DMS 273 treated with DMSO at 0.1 percent for 48 hours (cell line): ENCODE data around the gene FRK.

Experiments used
- DNase-seq: peaks from one replicate; lab custom pipeline; 2025; lab: John Stamatoyannopoulos, UW

Gene FRK

GRCh38 chr6:116035616-116036015, 25.1 kb downstream of the FRK start:
- no peak for DNase-seq

DNA sequence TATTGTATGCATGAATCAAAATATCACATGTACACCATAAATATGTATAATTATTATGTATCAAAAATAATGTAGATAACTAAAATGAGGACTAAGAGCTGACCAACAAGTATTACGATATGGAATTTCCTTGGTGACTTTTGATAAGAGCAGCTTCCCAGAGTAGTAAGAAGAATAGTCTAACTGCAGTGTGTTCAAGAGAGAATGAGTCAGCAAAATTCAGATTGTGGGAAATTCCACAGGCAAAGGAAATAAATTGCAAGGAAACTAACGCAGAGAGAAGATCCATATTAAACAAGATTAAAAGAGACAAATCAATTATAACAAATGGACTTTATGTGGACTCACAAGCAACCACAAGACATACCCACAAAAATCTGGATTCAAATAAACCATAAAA, 26.4 kb downstream of the FRK start:
- no peak for DNase-seq

DNA sequence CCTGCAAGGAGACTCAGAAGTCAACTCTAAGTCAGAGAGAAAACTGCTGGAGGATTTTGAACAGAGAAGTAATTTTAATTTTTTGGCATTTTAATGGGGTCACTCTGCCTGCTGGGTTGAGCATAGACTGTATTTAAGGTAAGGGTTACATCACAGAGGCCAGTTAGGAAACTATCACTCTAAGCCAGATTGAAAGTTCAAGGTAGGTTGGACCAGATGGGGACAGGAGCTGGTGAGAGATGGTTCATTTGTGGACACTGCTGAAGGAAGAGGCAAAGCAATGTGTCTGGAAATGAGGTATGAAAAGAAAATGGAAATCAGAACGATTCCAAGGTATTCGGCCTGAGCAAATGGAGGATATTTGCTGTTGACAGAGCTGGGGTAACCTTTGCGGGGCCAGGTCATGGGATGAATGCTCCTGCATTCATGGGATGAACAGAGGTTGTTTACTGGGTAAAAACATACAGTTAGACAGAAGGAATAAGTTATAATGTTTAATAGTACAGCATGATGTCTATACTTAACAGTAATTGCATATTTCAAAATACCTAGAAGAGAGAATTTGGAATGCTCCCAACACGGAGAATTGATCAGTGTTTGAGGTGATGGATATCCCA, 26.9 kb downstream of the FRK start:
- DNase-seq = no peak

- no peak for DNase-seq
Measured at GRCh38 chr6:116030770-116031169, 29.9 kb downstream of the FRK start.

- no peak for DNase-seq
Measured at GRCh38 chr6:116029535-116029934, 31.2 kb downstream of the FRK start.

GRCh38 chr6:116028233-116028632, 32.5 kb downstream of the FRK start:
- no peak for DNase-seq

- DNase-seq = no peak
Measured at GRCh38 chr6:116027801-116028200, 32.9 kb downstream of the FRK start.

DNA sequence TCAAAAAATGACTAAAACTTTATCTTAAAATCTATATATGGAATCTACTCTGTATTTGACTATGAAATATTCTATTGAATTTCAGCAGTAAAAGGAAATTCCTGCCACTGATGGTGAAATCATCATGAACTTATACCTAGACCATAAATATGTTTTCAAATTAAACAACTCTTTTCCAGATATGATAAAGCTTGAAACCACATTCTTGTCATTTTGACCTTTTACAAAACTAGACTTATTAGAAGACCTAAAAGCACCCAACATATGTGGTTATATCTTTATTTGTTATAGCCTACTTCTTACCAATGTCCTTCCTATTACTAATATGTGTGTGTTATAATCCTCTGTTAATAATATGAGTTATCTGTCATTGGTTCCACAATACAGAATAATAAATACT, 35.3 kb downstream of the FRK start:
- no peak for DNase-seq

- no peak for DNase-seq
Measured at GRCh38 chr6:116022841-116023445, 37.7 kb downstream of the FRK start.

DNA sequence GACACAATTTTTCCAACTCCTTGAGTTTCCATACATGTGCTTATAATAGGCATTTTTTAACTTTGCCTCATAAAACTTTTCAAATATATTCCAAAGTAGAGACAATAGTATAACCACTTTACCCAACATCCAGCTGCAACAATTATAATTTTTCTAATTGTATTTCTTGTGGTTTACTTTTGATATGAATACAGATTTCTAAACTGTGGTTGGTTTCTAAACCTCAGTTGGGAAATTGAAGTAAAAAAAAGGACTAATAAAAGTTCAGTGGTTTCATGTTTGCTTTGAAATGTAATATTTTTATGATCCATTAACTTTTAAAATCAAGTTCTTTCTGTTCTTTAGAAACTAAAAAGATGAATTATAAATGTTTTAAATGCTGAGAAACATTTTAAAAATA, 40.0 kb downstream of the FRK start:
- no peak for DNase-seq

DNA sequence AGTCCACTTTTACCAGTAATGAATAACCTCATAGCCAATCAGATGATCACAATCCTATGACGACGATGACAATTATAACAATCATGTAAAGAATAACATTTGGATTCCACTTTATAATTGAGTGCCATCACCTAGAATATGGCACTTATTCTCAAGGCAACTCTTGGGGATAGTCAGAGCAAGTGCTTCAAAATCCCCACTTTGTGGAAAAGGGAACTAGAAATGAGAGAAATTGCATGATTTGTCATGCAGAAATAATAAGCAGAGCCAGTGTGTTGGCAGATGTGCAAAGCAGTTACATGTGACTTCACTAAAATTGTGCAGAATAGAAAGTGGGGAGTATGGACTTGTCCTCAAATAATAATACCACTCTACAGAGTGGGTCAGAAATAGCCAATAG, 41.3 kb downstream of the FRK start:
- no peak for DNase-seq

- DNase-seq = no peak
Measured at GRCh38 chr6:116018976-116019375, 41.7 kb downstream of the FRK start.

GRCh38 chr6:116017546-116018295, 43.0 kb downstream of the FRK start:
- no peak for DNase-seq

DNA sequence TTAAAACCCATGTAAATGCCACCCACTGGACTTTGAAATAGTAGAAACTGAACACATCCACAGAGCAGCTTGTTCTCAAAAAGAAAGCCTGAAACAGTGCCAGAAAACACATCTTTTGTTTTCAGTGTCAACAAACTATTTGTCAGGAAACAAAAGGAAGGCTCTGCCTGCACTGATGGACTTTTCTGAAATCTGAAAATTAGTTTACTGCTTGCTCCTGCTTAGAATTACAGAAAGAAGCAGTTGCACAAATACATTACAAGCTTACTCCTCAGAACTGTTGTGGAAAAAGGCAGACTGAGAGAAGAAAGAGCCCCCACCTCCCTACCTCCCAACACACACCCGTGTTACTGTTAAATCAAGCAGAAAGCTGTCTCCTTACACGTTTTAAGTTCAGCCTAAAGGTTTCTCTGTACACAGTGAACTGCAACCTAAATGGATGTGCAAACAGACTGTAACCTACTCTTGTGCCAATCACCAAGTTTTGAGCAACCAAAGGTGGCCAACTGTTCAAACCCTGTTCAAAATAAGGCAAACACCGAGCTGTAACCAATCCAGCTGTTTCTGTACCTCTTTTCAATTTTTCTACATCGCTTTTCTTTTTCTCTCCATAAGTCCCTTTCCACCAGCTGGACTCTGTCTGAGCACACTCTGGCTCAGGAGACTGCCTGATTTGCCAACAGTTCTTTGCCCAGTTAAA, 43.7 kb downstream of the FRK start:
- DNase-seq = no peak

- DNase-seq = no peak
Measured at GRCh38 chr6:116015983-116016382, 44.7 kb downstream of the FRK start.

DNA sequence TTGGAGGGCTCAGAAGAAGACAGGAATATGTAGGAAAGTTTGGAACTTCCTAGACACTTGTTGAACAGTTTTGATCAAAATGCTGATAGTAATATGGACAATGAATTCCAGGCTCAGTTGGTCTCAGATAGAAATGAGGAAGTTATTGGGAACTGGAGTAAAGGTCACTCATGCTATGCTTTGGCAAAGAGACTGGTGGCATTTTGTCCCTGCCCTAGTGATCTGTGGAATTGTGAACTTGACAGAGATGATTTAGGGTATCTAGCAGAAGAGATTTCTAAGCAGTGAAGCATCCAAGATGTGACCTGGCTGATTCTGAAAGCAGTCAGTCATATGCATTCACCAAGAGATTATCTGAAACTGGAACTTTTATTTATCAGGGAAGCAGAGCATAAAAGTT, 45.1 kb downstream of the FRK start:
- no peak for DNase-seq

DNA sequence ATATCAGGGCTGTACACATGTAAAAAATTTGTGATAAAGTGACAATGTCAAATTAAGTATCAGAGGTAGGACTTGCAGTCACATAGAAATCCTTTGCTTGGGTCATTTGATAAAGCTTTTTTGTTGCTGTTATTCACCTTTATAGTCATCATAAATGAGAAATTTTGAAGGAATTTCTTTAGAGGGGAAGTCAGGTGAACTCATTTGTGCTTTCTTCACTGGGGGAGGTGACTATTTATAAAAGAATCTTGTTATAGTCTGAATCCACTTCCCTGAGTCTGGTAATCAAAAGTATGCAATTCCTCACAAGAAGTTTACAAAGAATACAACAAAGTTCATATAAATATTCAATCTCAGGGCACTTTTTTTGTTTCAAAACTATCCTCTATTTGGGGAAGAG, 47.7 kb downstream of the FRK start:
- DNase-seq = no peak

DNA sequence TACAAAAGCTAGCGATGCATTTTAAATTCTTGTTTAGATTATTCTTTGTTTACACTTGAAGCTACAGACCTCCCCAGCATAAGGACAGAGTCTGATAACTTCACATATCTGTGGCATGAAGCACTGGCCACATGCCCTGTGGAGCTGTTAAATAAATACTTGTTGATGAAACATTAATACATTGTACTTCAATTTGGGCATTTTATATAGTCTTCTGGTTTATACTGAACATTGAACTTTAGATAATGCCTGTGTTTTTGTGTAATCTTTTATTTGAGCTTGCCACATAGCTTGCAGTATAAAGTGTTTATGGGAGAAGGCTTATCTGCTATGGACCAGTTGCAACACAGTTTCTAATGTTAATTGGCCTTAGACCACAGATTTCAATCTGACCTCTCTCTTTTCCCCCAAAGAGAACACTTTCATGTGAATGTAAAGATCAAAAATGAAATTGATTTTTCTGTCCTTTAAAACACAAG, 48.2 kb downstream of the FRK start:
- DNase-seq = no peak

DNA sequence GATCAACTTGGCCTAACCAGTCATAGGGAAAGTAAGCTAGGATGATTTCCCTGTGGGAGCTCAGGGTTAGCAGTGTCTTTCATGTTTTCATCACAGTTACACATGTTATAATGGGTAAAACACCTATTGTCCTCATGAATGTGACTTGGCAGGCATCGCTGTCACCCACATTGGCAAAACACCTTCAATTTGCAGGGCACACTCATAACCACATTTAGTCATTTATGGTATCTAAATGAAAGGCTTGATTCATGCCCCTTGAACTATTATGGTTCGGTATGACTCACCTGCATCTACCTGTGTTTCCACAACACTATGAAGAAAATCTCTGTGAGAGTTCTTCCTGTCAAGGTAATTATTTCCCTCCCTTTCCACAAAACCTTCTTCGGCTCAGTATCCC, 49.2 kb downstream of the FRK start:
- no peak for DNase-seq

- DNase-seq = peak; percentile 19
Measured at GRCh38 chr6:116010790-116011401, 49.8 kb downstream of the FRK start.

DNA sequence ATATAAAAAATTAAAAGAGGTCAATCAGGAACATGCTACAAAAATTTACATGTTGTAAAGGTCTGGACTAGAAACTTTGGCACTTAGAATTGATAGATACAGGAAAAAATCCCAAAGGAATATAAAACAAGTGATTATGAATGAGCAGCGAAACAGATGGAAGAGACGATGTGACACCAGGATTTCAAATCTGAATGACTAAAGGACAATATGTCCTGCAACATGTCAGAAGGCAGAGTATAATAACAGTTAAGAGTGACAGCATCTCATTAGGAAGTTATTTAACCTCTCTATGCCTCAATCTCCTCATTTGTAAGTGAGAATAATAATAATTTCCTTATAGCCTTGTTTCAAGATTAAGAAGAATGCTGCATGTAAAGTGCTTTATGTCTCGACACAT, 50.3 kb downstream of the FRK start:
- no peak for DNase-seq

DNA sequence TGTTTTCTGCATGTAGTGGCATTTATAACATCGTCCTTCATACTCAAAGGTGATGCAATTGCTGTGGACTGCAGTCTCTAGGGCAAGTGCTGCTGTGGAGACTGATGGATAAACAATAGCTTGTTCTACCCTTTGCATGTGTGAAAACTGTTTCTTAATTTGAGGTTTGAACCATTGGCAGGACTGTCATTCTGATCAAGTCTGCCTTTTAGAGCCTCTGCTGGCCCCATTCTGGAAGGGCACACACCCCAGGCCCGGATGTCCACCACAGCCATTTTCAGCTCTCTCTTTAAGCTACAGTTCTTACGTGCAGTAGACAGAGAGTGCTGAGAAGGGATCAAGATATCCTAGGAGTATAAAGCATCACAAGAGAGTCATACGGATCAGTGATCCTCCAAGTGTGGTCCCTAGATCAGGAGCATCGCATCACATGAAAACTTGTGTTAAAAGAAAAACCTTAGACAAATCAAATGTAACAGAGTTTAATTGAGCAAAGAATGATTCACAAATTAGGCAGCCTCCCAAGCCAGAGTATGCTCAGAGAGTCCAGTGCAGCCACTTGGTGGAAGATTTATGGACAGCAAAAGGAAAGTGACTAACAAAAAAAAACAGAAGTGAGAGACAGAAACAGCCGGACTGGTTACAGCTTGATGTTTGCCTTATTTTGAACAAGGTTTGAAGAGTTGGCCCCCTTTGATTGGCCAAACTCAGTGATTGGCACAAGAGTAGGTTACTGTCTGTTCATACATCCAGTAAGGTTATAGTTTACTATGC, 52.0 kb downstream of the FRK start:
- DNase-seq = no peak
